ENCODE data around the gene TSPAN7. TPM values are rescaled to one million over a fixed set of nuclear protein-coding genes. Genes with fewer than 3 reads are reported as not detected.

TSPAN7 gene
- total RNA-seq (2022; extraction: Qiagen RNA extraction): 2.4 to 3.1 TPM (median 2.8 TPM) in 5 replicates

GRCh38 chrX:38561126-38561868, at the start of gene TSPAN7:
Gene TSPAN7, plus strand, starts transcription at chrX:38561542. Its CDS starts 5 bp downstream, at chrX:38561547.

Other genes with a start within 250 kb of the TSPAN7 start
- 12.2 to 16.1 TPM (median 13.3 TPM) in 5 replicates for gene RPGR, start 234.0 kb upstream of the TSPAN7 start, total RNA-seq (2022; extraction: Qiagen RNA extraction)
- gene OTC, start 208.9 kb upstream of the TSPAN7 start, total RNA-seq (2022; extraction: Qiagen RNA extraction): not detected in 5 replicates
- 27.8 to 34.9 TPM (median 30.0 TPM) in 5 replicates for gene MID1IP1, start 239.9 kb downstream of the TSPAN7 start, total RNA-seq (2022; extraction: Qiagen RNA extraction)

All from A549 treated with Hydrocortisone at 1 μM for 4 hours (cell line).